HepG2 (cell line): ENCODE data around the gene SRSF8. TPM values are rescaled to one million over a fixed set of nuclear protein-coding genes. Genes with fewer than 3 reads are reported as not detected.

Source experiments
- DRAP1 ChIP-seq: IDR thresholded peaks from 2 replicates; pipeline ENCODE4 v1.6.1; 2016; ENCODE audit warnings: missing genetic modification reagents, missing compliant biosample characterization
- FOSL1 ChIP-seq: sonication (generic); formaldehyde crosslinking; IDR thresholded peaks from 2 replicates; pipeline ENCODE4 v1.9.0; 2021; ENCODE audit warnings: missing genetic modification reagents, borderline replicate concordance
- HBP1 ChIP-seq: IDR thresholded peaks from 2 replicates; pipeline ENCODE4 v1.6.1; 2016; ENCODE audit warnings: low read depth, control low read depth
- ISX ChIP-seq: sonication (generic); formaldehyde crosslinking; conservative IDR thresholded peaks from 2 replicates; pipeline ENCODE4 v1.5.0; 2020; ENCODE audit warnings: missing genetic modification reagents
- JUN ChIP-seq: sonication (generic); formaldehyde crosslinking; IDR thresholded peaks from 2 replicates; pipeline ENCODE4 v1.4.0; 2020; ENCODE audit warnings: mild to moderate bottlenecking, missing genetic modification reagents
- KLF16 ChIP-seq, 2 experiments: sonication (generic) in 1 of 2; formaldehyde crosslinking in 1 of 2; IDR thresholded peaks; 2 replicates each; pipeline versions ENCODE4 v1.6.1 to v1.8.0; 2016 to 2023; ENCODE audit warnings: missing genetic modification reagents in 2 of 2, missing compliant biosample characterization in 1 of 2
- KMT2A ChIP-seq: sonication (generic); formaldehyde crosslinking; IDR thresholded peaks from 2 replicates; pipeline ENCODE4 v1.4.0; 2020; ENCODE audit warnings: missing genetic modification reagents
- MAF1 ChIP-seq: sonication (generic); formaldehyde crosslinking; IDR thresholded peaks from 2 replicates; pipeline ENCODE4 v1.5.0; 2020; ENCODE audit warnings: missing genetic modification reagents, borderline replicate concordance
- MIER3 ChIP-seq: IDR thresholded peaks from 2 replicates; pipeline ENCODE4 v1.6.1; 2016; ENCODE audit warnings: missing compliant biosample characterization, borderline replicate concordance
- NPAS2 ChIP-seq: sonication (generic); formaldehyde crosslinking; IDR thresholded peaks from 2 replicates; pipeline ENCODE4 v1.8.0; 2022; ENCODE audit warnings: mild to moderate bottlenecking, missing genetic modification reagents, borderline replicate concordance
- PCBP2 ChIP-seq: fragments of 200-400 bp; formaldehyde crosslinking; optimal IDR thresholded peaks from 2 replicates; pipeline ENCODE3; 2018; ENCODE audit warnings: low read length, low read depth; ENCODE audit not compliant: poor library complexity, severe bottlenecking
- POGK ChIP-seq: sonication (generic); formaldehyde crosslinking; conservative IDR thresholded peaks from 2 replicates; pipeline ENCODE4 v1.8.0; 2022; ENCODE audit warnings: mild to moderate bottlenecking, moderate library complexity, missing genetic modification reagents
- SCMH1 ChIP-seq: sonication (generic); formaldehyde crosslinking; IDR thresholded peaks from 2 replicates; pipeline ENCODE4 v1.9.0; 2021; ENCODE audit warnings: missing genetic modification reagents, mild to moderate bottlenecking, borderline replicate concordance
- SMAD1 ChIP-seq: sonication (generic); formaldehyde crosslinking; IDR thresholded peaks from 2 replicates; pipeline ENCODE4 v1.4.0; 2020; ENCODE audit warnings: missing genetic modification reagents, low read depth, mild to moderate bottlenecking, borderline replicate concordance
- TRIM24 ChIP-seq: sonication (generic); formaldehyde crosslinking; IDR thresholded peaks from 2 replicates; pipeline ENCODE4 v1.8.0; 2022; ENCODE audit warnings: mild to moderate bottlenecking, missing genetic modification reagents
- ZBTB2 ChIP-seq: sonication (generic); formaldehyde crosslinking; IDR thresholded peaks from 2 replicates; pipeline ENCODE4 v1.8.0; 2022; ENCODE audit warnings: low read depth, missing genetic modification reagents
- ZBTB20 ChIP-seq: sonication (generic); formaldehyde crosslinking; IDR thresholded peaks from 2 replicates; pipeline ENCODE4 v1.8.1; 2023; ENCODE audit warnings: missing genetic modification reagents, low read depth, mild to moderate bottlenecking, borderline replicate concordance
- ZNF20 ChIP-seq: sonication (generic); formaldehyde crosslinking; IDR thresholded peaks from 2 replicates; pipeline ENCODE4 v1.4.0; 2020; ENCODE audit warnings: mild to moderate bottlenecking, moderate library complexity, missing genetic modification reagents
- ZNF275 ChIP-seq: sonication (generic); formaldehyde crosslinking; IDR thresholded peaks from 2 replicates; pipeline ENCODE4 v1.8.0; 2022; ENCODE audit warnings: missing genetic modification reagents, mild to moderate bottlenecking, inconsistent platforms, borderline replicate concordance
- ZNF432 ChIP-seq: sonication (generic); formaldehyde crosslinking; IDR thresholded peaks from 2 replicates; pipeline ENCODE4 v1.5.0; 2020; ENCODE audit warnings: missing genetic modification reagents, mild to moderate bottlenecking, borderline replicate concordance
- ZNF451 ChIP-seq: sonication (generic); formaldehyde crosslinking; IDR thresholded peaks from 2 replicates; pipeline ENCODE4 v1.5.0; 2020; ENCODE audit warnings: mild to moderate bottlenecking, missing genetic modification reagents
- ZSCAN9 ChIP-seq: IDR thresholded peaks from 2 replicates; pipeline ENCODE4 v1.6.1; 2016; ENCODE audit warnings: borderline replicate concordance
- polyA plus RNA-seq, 8 experiments: library from polyadenylated mRNA; depleted of rRNA in 3 of 8; stranded (reverse) in 7 of 8; unstranded in 1 of 8; fragments of >200 nt; fragmentation: Illumina TruSeq in 4 of 8; extraction: Trizol in 4 of 8; gene quantifications; 2 replicates each; pipeline versions ENCODE4 v1.2.1 to v1.2.3, GENCODE V29; 2011 to 2016; ENCODE audit warnings: low read depth in 4 of 8, missing spikeins in 1 of 8, mixed read lengths in 1 of 8; ENCODE audit not compliant: insufficient read depth in 1 of 8
- total RNA-seq, 5 experiments: library from RNA; depleted of rRNA; stranded (reverse); fragments of >200 nt; fragmentation: Illumina TruSeq; extraction: Trizol; gene quantifications; 2 replicates each; pipeline ENCODE4 v1.2.3, GENCODE V29; 2016; ENCODE audit warnings: low read depth in 1 of 5

SRSF8 gene
- total and polyA plus RNA-seq, 2 of the 13 experiments (the other 11 are each of a cell fraction or from before 2014, with no cell fraction given), result 21.8 to 25.8 TPM

GRCh38 chr11:95067039-95067840, 521 bp downstream of the SRSF8 start (continued):
- TF ChIP-seq NPAS2, result no peak
- peak; percentile 84 for TF ChIP-seq POGK (CRISPR knock-in tag)
- TF ChIP-seq ZNF20 (CRISPR knock-in tag), result no peak
- TF ChIP-seq ZBTB20 (CRISPR knock-in tag), result no peak
- no peak; the same call in 1 of the 2 replicates for TF ChIP-seq ZSCAN9
- no peak for TF ChIP-seq MAF1 (CRISPR knock-in tag)
- TF ChIP-seq FOSL1 (CRISPR knock-in tag), result no peak
- TF ChIP-seq PCBP2, result no peak
- TF ChIP-seq ZNF432, result no peak
- no peak for TF ChIP-seq TRIM24
- peak; percentile 34; the same call in 1 of the 2 replicates for TF ChIP-seq ISX
- 0 out of 2 replicates have a peak, but pooled peaks have one; percentile 27 for TF ChIP-seq JUN
- no peak; the same call in 1 of the 2 replicates for TF ChIP-seq HBP1
- no peak for TF ChIP-seq ZNF451 (CRISPR knock-in tag)
- TF ChIP-seq SCMH1, result no peak
- TF ChIP-seq KMT2A, result no peak; the same call in 1 of the 2 replicates
- no peak; the same call in 1 of the 2 replicates for TF ChIP-seq MIER3 (CRISPR knock-in tag)
- TF ChIP-seq DRAP1 (CRISPR knock-in tag), result peak; percentile 10; the same call in 1 of the 2 replicates
- peak in 1 of 2 experiments; percentile 28; a peak in 2 of 4 replicates for TF ChIP-seq KLF16 (CRISPR knock-in tag; IDR thresholded peaks at IDR 0.05)
- no peak for TF ChIP-seq ZBTB2 (CRISPR knock-in tag)
- TF ChIP-seq ZNF275 (CRISPR knock-in tag), result 0 out of 2 replicates have a peak, but pooled peaks have one; percentile 35
- peak; percentile 57; the same call in 1 of the 2 replicates for TF ChIP-seq SMAD1
